IPS DF 19.7 (cell line): Measurements from ENCODE around the gene CDR2.

ENCODE experiments used
- DNase-seq: peaks from one replicate; pipeline ENCODE4 v3.0.0-alpha.2; 2013; ENCODE audit warnings: low read depth, low spot score

CDR2 gene

GRCh38 chr16:22324787-22325597, 49.4 kb downstream of the CDR2 start:
- no peak for DNase-seq

DNA sequence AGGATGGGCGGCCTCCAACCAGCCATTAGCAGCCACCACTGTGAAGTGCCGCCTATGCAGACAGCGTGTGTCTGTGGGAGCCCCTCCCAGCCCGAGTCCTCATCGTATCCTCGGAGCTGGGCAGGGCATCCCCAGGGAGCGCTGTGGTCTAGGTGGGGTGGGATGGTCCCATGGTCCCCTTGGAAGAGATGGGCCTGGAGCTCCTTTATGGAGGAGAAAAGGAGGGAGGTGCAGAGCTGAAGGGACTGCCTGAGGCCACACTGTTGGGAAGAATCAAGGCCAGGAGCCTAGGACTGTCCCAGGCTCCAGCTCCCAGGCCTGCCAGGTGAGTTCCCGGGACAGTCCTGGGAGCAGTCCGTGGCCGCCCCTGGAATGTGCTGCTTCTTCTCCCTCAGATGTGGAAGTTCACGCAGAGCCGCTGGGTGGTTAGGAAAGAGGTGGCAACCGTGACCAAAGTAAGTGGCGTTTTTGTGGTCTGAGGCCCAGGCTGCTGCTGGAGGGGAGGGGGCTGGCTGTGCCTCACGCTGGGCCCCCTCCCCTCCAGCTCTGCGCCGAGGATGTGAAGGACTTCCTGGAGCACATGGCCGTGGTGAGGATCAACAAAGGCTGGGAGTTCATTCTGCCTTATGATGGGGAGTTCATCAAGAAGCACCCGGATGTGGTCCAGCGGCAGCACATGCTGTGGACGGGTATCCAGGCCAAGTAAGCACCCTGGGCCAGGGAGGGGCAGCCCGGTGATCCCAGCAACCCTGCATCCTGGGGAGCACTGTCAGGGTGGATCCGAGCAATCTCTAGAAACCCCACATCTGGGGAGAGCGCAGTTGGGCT, 50.2 kb downstream of the CDR2 start:
- no peak for DNase-seq

- DNase-seq: no peak
These were observed 51.1 kb downstream of the CDR2 start for GRCh38 chr16:22323173-22323958.

DNA sequence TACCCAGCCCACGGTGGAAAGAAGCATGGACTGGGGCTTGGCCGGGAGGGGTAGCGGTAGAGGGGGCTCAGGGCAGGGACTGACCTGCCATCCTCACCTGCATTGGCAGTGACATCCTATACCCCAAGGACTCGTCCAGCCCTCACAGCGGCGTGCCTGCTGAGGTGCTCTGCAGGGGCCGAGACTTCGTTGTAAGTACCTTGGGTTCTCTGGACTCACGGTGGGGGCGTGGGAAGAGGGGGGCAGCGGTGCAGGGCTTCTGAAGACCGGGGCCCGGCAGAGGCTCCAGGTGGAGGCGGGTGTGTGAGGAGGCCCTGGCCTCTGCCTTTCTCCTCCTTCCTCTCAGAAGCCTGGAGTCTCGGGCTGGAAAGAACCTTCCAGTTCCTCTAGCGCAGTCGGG, 51.7 kb downstream of the CDR2 start:
- no peak for DNase-seq

GRCh38 chr16:22322021-22322471, 52.4 kb downstream of the CDR2 start:
- no peak for DNase-seq

GRCh38 chr16:22321340-22322001, 52.9 kb downstream of the CDR2 start:
- DNase-seq: no peak

DNA sequence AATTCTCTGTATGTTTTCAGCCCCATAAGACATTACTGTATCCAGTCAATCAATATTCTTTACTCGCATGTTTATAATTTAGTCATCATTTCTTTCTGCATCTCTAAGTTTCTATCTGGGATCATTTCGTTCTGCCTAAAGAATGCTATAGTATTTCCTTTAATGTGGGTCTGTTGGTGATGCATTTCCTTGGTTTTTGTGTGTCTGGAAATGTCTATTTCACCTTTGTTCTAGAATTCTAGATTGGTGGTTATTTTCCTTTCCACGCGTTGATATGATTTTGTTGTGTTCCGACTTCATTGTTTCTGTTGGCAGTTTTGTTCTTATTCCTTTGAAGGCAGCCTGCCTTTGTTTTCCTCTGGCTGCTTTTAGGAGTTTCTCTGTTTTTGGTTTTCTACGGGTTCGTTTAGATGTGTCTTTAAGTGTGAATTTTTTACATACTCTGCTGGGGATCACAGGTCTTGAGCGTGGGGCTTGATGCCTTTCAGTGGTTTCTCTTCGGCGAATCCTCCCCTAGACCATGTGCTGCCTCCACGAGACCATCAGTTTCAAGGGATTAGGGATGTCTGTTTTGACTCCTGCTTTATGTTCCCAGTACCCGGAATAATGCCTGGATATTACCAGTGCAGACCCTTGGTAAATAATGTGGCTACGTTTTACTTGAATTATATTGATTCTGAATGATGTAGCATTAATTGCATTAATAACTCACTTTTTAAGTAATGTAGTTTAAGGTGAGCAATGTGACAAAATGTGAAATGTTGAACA, 53.7 kb downstream of the CDR2 start:
- DNase-seq: no peak

- no peak for DNase-seq
These were observed 55.6 kb downstream of the CDR2 start for GRCh38 chr16:22318690-22319358.

DNA sequence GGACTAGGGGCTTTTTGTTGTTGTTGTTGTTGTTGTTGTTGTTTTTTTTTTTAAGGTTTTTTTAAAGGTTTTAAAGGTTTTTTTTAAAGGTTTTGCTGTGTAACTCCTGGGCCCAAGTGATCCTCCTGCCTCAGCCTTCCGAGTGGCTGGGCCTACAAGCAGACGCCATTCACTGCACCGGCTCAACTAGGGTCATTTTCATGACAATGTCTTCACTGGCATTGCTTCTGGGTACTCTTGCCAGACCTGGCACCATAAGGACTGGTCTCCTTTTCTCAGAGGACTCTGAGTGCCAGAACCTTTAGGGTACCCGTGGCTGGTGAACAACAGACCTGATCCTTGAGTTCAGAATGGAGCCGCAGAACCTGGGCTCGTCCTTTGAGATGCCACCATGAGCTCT, 56.8 kb downstream of the CDR2 start:
- DNase-seq: no peak

DNA sequence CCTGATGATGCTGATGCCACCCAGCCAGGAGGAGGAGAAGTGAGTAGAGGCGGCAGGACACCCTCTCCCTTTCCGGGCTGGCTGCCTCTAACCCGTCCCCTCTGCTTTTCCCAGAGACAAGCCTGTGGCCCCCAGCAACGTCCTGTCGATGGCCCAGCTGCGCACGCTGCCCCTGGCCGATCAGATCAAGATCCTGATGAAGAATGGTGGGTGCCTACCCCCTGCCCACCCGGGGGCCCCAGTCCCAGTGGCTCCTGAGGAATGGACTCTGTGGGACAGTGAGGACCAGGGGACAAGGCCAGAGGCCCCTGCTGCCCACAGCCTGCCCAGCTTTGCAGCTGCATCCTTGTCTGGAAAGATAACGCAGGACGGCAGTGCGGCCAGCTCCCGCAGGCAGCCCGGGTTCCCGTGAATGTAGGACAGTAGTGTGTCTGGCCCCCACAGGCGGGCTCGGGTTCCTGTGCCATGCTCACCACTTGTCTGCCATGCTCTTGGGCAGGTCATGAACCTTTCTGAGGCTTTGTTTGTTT, 57.4 kb downstream of the CDR2 start:
- no peak for DNase-seq

DNA sequence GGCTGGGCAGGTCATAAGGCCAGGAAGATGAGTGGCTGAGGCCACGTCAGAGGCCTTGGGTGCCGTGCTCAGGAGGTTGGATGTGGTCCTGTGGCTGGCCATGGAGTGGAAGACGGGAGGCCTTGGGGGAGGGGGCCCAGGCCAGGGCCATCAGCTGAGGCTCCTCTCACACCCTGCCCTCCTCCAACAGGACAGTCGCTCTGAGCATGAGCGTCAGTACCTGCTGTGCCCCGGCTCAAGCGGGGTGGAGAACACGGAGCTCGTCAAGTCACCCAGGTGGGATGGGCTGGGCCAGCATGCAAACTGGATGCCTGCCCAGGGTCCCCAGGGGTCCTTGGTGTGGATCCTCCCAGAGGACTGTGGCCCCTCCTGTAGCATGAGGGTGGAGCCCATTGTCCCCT, 58.0 kb downstream of the CDR2 start:
- DNase-seq: no peak

- no peak for DNase-seq
These were observed 58.4 kb downstream of the CDR2 start for GRCh38 chr16:22315979-22316378.

- no peak for DNase-seq
These were observed 59.5 kb downstream of the CDR2 start for GRCh38 chr16:22314661-22315626.

- no peak for DNase-seq
These were observed 60.4 kb downstream of the CDR2 start for GRCh38 chr16:22313876-22314470.

- no peak for DNase-seq
These were observed 61.3 kb downstream of the CDR2 start for GRCh38 chr16:22312897-22313781.

- no peak for DNase-seq
These were observed 62.9 kb downstream of the CDR2 start for GRCh38 chr16:22311520-22311919.

GRCh38 chr16:22308824-22309520, 65.4 kb downstream of the CDR2 start:
- DNase-seq: no peak
